GM18517 (cell line): ENCODE data around the gene IKZF5.

Source experiments
- ATAC-seq: cut with Tn5 transposase; IDR thresholded peaks from one replicate; pipeline ENCODE4 v1.9.1; 2021; ENCODE audit warnings: mild to moderate bottlenecking, moderate library complexity; ENCODE audit not compliant: unreplicated experiment

Gene IKZF5

GRCh38 chr10:122983898-122984297, 24.7 kb downstream of the IKZF5 start:
- no peak for ATAC-seq

- no peak for ATAC-seq
These were observed 27.5 kb downstream of the IKZF5 start for GRCh38 chr10:122981066-122981464.

GRCh38 chr10:122980209-122981065, 28.2 kb downstream of the IKZF5 start, which contains the start of gene PSTK:
TSS of gene PSTK (plus strand) at chr10:122980401. CDS start at chr10:122980480, 79 bp downstream.
- ATAC-seq, result peak; percentile 88

- ATAC-seq, result no peak
These were observed 34.0 kb downstream of the IKZF5 start for GRCh38 chr10:122974543-122975064.

- no peak for ATAC-seq
These were observed 34.6 kb downstream of the IKZF5 start for GRCh38 chr10:122974023-122974422.

GRCh38 chr10:122968698-122969097, 39.9 kb downstream of the IKZF5 start:
- no peak for ATAC-seq

GRCh38 chr10:122966879-122967278, 41.7 kb downstream of the IKZF5 start:
- ATAC-seq, result no peak

GRCh38 chr10:122962405-122962804, 46.2 kb downstream of the IKZF5 start:
- ATAC-seq, result no peak

- no peak for ATAC-seq
These were observed 51.1 kb downstream of the IKZF5 start for GRCh38 chr10:122957474-122957873.

- ATAC-seq, result no peak
These were observed 52.7 kb downstream of the IKZF5 start for GRCh38 chr10:122955892-122956291.

- no peak for ATAC-seq
These were observed 53.9 kb downstream of the IKZF5 start for GRCh38 chr10:122954731-122955050.

- peak; percentile 94 for ATAC-seq
These were observed 54.5 kb downstream of the IKZF5 start, which contains the start of gene C10orf88 for GRCh38 chr10:122953902-122954730. TSS of gene C10orf88 (minus strand) at chr10:122954227. CDS start at chr10:122954178, 49 bp downstream.

- no peak for ATAC-seq
These were observed 59.3 kb downstream of the IKZF5 start for GRCh38 chr10:122949296-122949695.
